HUES48 (cell line): ENCODE measurements around the gene NOS3.

ENCODE experiments used
- H3K27ac ChIP-seq: one replicate; pipeline ENCODE4 v1.7.0; 2013; ENCODE audit warnings: low read depth, low read length, inconsistent platforms
- H3K27me3 ChIP-seq: 2 replicates; pipeline ENCODE4 v1.6.1; 2013; ENCODE audit warnings: mild to moderate bottlenecking, low read length; ENCODE audit not compliant: control insufficient read depth, insufficient read depth
- H3K36me3 ChIP-seq: 2 replicates; pipeline ENCODE4 v1.6.1; 2013; ENCODE audit warnings: low read length; ENCODE audit not compliant: control insufficient read depth, insufficient read depth
- H3K4me1 ChIP-seq: 2 replicates; pipeline ENCODE4 v1.6.1; 2013; ENCODE audit warnings: mild to moderate bottlenecking, low read length; ENCODE audit not compliant: control insufficient read depth, insufficient read depth
- H3K4me3 ChIP-seq: 2 replicates; pipeline ENCODE4 v1.5.1; 2013; ENCODE audit warnings: mild to moderate bottlenecking, low read depth, low read length
- H3K9ac ChIP-seq: 2 replicates; pipeline ENCODE4 v1.6.1; 2013; ENCODE audit warnings: mild to moderate bottlenecking, low read depth, low read length, moderate library complexity
- H3K9me3 ChIP-seq: 2 replicates; pipeline ENCODE4 v1.6.1; 2013; ENCODE audit warnings: low read length; ENCODE audit not compliant: control insufficient read depth, insufficient read depth

NOS3 gene

GRCh38 chr7:150990416-150991186 lies at the start of gene NOS3:
TSS of gene NOS3 (plus strand) at chr7:150991017. CDS start at chr7:150993804, 2,787 bp downstream.
- Histone ChIP-seq H3K27me3 (no peaks in the 10 kb centered on the region), H3K4me3 (no peak within 1 kb of the TSS), H3K9me3 (no peaks in the 10 kb centered on the region), H3K27ac (no peak within 1 kb of the TSS), H3K9ac (no peak within 1 kb of the TSS), H3K36me3 (no peaks in the 10 kb centered on the region), H3K4me1 (peaks cover 4% of the 10 kb centered on the region; the same call in 1 of the 2 replicates)

DNA sequence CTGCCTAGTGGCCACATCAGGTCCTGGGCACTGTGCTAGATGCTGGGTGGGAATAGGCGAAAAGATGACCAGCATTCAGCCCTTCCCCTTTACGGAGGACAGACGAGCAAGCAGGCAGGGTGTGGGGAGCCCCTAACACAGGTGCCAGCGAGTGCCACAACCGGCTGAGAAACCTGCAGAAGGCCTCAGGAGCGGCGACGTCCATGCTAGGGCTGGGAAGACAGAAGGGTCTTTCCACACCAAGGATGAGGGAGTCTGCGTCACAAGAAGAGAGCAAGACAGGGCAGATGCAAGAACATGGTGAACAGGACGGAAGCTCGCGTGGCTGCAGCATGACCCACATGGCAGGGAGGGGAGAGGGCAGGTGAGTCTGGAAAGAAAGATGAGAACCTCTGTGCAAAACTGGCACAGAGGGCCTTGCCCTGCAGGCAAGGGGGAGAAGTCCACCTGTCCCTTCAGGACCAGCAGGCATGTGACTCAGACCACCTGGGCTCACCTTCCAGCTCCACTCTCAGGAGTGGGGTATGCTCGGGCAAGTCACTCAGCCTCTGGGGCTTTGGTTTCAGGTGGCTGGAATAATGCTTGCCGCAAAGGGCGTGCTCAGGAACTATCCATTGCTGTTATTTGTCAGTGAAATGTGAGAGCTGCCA lies 49.3 kb upstream of the NOS3 start:
- Histone ChIP-seq H3K36me3 (no peaks in the 10 kb centered on the region), H3K27ac (no peak overlapping the region), H3K9ac (no peak overlapping the region), H3K4me1 (no peaks in the 10 kb centered on the region), H3K27me3 (peaks cover 11% of the 10 kb centered on the region), H3K4me3 (no peak overlapping the region), H3K9me3 (no peaks in the 10 kb centered on the region)

DNA sequence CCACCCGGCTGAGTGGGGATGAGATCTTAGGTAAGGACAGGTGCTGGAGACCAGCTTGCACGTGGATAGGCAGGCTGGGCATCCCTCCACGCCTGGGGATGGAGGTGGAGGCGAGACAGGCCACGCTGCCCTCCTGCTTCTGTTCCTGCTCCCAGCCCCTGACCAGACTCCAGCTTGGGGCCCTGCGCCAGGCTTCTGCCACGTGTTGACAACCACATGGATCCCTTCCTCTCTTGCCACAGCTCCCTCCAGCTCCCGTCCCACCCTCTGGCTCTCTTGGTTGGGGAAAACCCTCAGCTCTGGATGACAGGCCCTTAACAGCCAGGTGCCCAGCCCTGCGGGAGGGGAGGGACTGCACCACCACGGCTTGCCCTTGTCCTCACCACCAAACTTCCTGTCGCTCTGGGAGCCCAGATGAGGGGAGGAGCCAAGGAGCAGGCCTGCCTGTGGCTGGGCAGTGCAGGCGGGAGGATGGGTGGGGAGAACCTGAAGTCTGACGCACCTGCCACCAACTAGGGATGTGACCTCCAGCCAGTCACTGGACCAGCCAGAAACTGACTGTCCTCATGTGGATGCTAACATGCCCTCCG lies 48.7 kb upstream of the NOS3 start:
- no peak overlapping the region for H3K27ac ChIP-seq
- H3K4me1 ChIP-seq, result no peaks in the 10 kb centered on the region
- H3K9me3 ChIP-seq, result no peaks in the 10 kb centered on the region
- no peak overlapping the region for H3K9ac ChIP-seq
- H3K36me3 ChIP-seq, result no peaks in the 10 kb centered on the region
- no peak overlapping the region for H3K4me3 ChIP-seq
- H3K27me3 ChIP-seq, result peaks cover 14% of the 10 kb centered on the region

- H3K27ac ChIP-seq, result no peak overlapping the region
- peaks cover 1% of the 10 kb centered on the region; the same call in 1 of the 2 replicates for H3K4me1 ChIP-seq
These were observed 48.0 kb upstream of the NOS3 start for GRCh38 chr7:150942591-150943452.

DNA sequence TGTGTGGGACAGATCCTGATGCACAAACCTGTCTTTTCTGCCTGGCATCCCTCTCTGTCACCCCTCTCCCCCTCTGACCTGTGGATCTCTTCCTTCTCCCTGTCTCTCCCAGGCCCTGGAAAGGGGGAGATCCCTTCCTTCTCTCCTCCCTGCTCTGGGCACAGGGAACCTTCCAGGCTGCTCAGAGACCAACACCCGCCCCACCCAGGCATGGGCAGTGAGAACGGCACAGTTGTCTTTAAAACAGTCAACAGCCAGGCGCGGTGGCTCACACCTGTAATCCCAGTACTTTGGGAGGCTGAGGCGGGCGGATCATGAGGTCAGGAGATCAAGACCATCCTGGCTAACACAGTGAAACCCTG lies 47.4 kb upstream of the NOS3 start:
- peaks cover 16% of the 10 kb centered on the region for H3K27me3 ChIP-seq
- H3K9ac ChIP-seq, result no peak overlapping the region

More at GRCh38 chr7:150942591-150943452, 48.0 kb upstream of the NOS3 start:
- Histone ChIP-seq H3K9me3 (no peaks in the 10 kb centered on the region), H3K36me3 (no peaks in the 10 kb centered on the region), H3K9ac (no peak overlapping the region), H3K4me3 (no peak overlapping the region), H3K27me3 (peaks cover 15% of the 10 kb centered on the region)

DNA sequence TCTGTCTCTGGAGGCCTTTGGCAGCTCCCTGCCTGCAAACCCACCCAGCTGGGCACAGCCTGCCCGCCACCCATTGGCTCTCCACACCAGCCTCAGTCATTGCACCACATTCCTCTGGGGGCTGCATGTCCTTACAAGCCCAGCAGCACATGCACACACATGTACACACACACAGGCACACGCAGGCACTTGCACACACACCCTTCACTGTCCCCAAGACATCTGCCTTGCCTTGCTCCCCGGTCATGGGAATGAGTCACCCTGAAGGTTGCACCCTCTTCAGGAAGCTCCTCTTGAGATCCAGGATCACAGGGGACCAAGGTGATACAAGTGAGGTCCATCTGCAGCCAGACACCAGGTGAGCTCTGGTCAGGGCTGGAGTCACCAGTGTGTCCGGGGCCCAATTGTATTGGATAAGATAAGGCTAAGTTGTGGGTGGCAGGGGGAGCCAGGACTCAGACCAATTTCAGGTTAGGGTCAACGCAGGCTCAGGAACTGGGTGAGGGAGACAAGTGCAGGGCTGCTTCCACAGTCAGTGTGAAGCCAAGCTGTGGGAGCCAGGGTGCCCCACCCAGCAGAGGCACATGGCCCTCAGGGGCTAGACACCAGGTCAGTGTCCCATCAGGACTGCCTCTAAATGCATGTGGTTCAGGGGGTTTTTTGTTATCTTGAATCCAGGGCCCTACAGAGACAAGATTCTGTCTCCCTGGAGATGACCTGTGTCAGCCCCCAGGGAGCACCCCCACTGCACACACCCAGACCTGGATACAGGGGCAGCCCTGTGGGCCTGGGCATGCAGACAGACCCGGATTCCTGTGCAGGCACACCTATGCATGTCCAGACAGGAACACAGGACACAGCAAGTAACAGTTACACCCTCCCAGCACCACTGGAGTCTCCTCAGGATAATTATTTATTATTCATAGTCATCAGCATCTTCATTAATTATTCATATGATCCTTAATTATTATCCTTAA lies 46.5 kb upstream of the NOS3 start:
- Histone ChIP-seq H3K27me3 (peaks cover 22% of the 10 kb centered on the region), H3K27ac (no peak overlapping the region), H3K4me3 (no peak overlapping the region), H3K9me3 (no peaks in the 10 kb centered on the region), H3K9ac (no peak overlapping the region), H3K4me1 (peaks cover 10% of the 10 kb centered on the region), H3K36me3 (no peaks in the 10 kb centered on the region)

More for the DNA sequence above, 47.4 kb upstream of the NOS3 start:
- Histone ChIP-seq H3K36me3 (no peaks in the 10 kb centered on the region), H3K9me3 (no peaks in the 10 kb centered on the region), H3K27ac (no peak overlapping the region), H3K4me3 (no peak overlapping the region), H3K4me1 (peaks cover 5% of the 10 kb centered on the region)

- Histone ChIP-seq H3K4me3 (no peak overlapping the region), H3K27ac (no peak overlapping the region), H3K4me1 (peaks cover 16% of the 10 kb centered on the region), H3K9me3 (no peaks in the 10 kb centered on the region), H3K36me3 (no peaks in the 10 kb centered on the region), H3K9ac (no peak overlapping the region), H3K27me3 (peaks cover 22% of the 10 kb centered on the region)
These were observed 45.5 kb upstream of the NOS3 start for GRCh38 chr7:150945171-150945852.

DNA sequence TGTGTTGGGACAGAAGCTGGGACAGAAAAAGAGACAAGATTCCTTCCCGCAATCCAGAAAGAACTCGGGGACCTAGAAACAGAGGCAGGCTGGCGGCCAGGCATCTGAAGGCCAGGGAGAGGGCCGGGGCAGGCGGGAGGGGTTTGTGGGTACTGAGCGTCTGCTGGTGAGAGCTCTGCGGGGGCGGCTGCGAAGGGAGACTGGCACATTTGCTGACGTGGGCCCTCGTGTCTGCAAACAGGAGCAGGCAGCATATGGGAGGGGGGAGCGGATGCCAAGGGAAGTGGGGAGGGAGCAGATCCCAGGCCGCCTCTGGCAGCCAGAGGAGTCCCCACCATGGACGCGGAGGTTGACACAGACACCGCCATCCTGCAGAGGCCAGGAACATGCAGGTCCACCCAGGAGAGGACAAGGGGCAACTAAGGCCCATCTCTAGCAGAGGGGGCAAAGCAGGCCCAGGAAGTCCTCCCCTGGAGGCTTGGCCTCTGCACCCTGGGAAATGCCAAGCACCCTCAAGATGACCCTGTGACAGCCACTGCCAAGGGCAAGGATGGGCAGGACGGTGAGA lies 44.9 kb upstream of the NOS3 start:
- Histone ChIP-seq H3K27ac (no peak overlapping the region), H3K36me3 (no peaks in the 10 kb centered on the region), H3K4me3 (no peak overlapping the region), H3K4me1 (peaks cover 16% of the 10 kb centered on the region), H3K9ac (no peak overlapping the region), H3K9me3 (no peaks in the 10 kb centered on the region), H3K27me3 (peaks cover 22% of the 10 kb centered on the region)

DNA sequence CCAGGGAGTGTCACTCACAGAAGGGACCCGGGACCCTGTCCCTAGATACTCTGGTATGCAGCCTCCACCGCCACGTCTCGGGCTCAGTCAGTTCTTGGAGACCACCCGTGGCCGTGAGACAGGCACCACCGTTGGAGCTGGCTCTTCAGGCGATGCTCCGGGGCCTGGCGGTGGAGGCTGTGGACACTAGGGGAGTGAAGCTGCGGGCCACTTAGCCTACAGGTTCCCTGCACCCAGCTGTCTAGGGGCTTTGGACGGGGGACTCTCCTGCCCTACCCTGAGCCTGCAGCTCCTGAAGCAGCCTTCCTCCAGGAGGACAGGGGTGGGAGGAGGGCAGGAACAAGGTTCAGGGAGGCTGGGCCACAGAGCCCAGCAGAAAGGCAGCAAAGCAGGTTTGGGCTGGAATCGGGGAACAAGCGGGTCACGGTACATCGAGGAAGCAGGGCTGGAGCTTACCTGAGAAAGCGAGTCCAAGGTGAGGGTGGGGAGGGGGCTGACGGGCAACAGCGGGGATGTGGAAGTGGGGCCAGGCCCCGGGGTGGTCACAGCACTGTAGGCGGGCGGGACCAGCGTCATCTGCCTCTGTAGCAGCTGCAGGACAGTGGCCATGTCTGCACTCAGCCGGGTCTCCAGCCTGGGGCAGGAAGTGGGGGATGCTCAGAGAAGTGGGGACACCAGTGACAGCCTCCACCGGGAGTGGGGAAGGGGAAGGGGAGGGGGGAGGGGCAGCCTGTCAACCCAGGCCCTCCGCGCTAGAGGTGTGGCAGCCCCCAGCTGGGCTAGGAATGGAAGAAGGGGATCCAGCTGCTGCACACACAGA lies 44.2 kb upstream of the NOS3 start:
- Histone ChIP-seq H3K4me3 (no peak overlapping the region), H3K9me3 (no peaks in the 10 kb centered on the region), H3K4me1 (peaks cover 16% of the 10 kb centered on the region)

More for the DNA sequence above, 44.2 kb upstream of the NOS3 start:
- Histone ChIP-seq H3K27me3 (peaks cover 22% of the 10 kb centered on the region), H3K9ac (no peak overlapping the region), H3K36me3 (no peaks in the 10 kb centered on the region), H3K27ac (no peak overlapping the region)
